Testis (tissue), 3 donors: ENCODE data around the gene CYS1. TPM values are rescaled to one million over a fixed set of nuclear protein-coding genes. Genes with fewer than 3 reads are reported as not detected.

Experiments
- DNase-seq: peaks from one replicate; pipeline ENCODE4 v3.0.0-alpha.2; 2019
- H3K27ac ChIP-seq, 2 donors: fragments of 200-600 bp; sonication (generic); one replicate each; pipeline ENCODE4 v1.5.1; 2019
- H3K27me3 ChIP-seq: fragments of 200-600 bp; sonication (generic); one replicate; pipeline ENCODE4 v1.5.1; 2019
- H3K36me3 ChIP-seq: fragments of 200-600 bp; sonication (generic); one replicate; pipeline ENCODE4 v1.5.1; 2017; ENCODE audit warnings: low read depth; ENCODE audit errors: missing control alignments
- H3K4me1 ChIP-seq: fragments of 200-600 bp; sonication (generic); one replicate; pipeline ENCODE4 v1.5.1; 2019
- H3K4me3 ChIP-seq, 2 donors: fragments of 200-600 bp; sonication (generic); one replicate each; pipeline ENCODE4 v1.5.1; 2017 to 2019
- H3K9me3 ChIP-seq: fragments of 200-600 bp; sonication (generic); one replicate; pipeline ENCODE4 v1.5.1; 2017
- CTCF ChIP-seq, 3 experiments: fragments of 450-650 bp in 2 of 3; fragments of 200-600 bp in 1 of 3; sonication (generic) in 1 of 3; IDR thresholded peaks; one replicate each; pipeline ENCODE4 v1.5.1; 2016 to 2019; ENCODE audit warnings: antibody characterized with exemption in 3 of 3, mild to moderate bottlenecking in 2 of 3, moderate library complexity in 1 of 3
- POLR2A ChIP-seq: fragments of 450-650 bp; IDR thresholded peaks from one replicate; pipeline ENCODE4 v1.6.1; 2017; ENCODE audit warnings: antibody characterized with exemption, mild to moderate bottlenecking, moderate library complexity
- WGBS, 2 donors: methylation state at CpG; one replicate each; pipeline ENCODE4 v1.1.5; 2018; 5-methylcytosine and 5-hydroxymethylcytosine counted together
- intact Hi-C: fragments of 100-400 bp; cut with DNase I; formaldehyde crosslinking; loops from one replicate; pipeline ENCODE4 v1.15.1; 2023; ENCODE audit warnings: low total_unique reads
- polyA plus RNA-seq: library from polyadenylated mRNA; stranded (reverse); fragments of 350-450 nt; fragmentation: Illumina TruSeq; extraction: RNeasy Lipid Tissue Mini Kit (QIAGEN cat#74804); gene quantifications from one replicate; pipeline ENCODE4 v1.2.3, GENCODE V29; 2014; ENCODE audit warnings: low read depth, low replicate concordance; ENCODE audit not compliant: insufficient read depth
- total RNA-seq, 2 donors: library from RNA; depleted of rRNA; stranded (reverse); fragments of >200 nt; gene quantifications; one replicate each; pipeline ENCODE4 v1.2.3, GENCODE V29; 2016

The CYS1 gene
- total and polyA plus RNA-seq, 3 donors from 2014 or later, result 3.7 to 5.5 (median 4.3) TPM

DNA sequence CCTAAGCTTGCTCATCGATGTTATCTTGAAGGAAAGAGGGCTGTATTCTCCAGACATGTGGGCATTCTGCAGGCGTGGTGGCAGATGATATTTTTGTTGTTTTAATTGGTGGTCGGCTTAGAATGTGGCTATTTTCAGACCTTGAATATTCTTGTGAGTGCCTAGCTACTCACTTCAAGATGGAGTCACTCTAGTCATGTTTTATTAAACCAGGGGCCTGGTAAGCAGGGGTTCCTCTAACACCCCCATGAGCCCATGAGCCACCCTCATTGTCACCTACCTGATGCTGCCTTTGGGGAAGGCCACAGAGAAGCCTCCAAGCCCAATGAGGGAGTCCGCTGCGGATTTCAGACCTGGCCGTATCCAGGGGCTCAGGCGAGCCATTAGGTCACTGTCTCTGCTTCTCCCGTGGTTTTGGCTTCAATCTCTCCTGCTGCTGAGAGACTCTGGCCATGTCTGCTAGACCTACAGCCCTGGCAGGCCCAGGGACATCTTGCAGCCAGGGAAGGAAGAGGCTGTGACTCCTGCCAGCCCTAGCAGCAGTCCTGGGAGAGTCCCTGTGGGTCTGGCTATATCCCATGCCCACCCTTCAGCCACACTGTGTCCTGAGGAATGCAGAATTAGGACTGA, 53.2 kb downstream of the CYS1 start:
- no peaks in the 10 kb centered on the region for H3K36me3 ChIP-seq
- no peak overlapping the region for H3K27ac ChIP-seq
- peaks cover 6% of the 10 kb centered on the region for H3K4me1 ChIP-seq
- TF ChIP-seq CTCF (IDR thresholded peaks at IDR 0.05) (no peak), POLR2A (no peak)
- H3K9me3 ChIP-seq, result no peaks in the 10 kb centered on the region
- no peak for DNase-seq
- no peaks in the 10 kb centered on the region for H3K27me3 ChIP-seq
- WGBS, 2 donors, result 86 to 90% methylated on average over 8 of the region's 8 CpGs
- intact Hi-C loops, result no loop called here
- no peak overlapping the region for H3K4me3 ChIP-seq

DNA sequence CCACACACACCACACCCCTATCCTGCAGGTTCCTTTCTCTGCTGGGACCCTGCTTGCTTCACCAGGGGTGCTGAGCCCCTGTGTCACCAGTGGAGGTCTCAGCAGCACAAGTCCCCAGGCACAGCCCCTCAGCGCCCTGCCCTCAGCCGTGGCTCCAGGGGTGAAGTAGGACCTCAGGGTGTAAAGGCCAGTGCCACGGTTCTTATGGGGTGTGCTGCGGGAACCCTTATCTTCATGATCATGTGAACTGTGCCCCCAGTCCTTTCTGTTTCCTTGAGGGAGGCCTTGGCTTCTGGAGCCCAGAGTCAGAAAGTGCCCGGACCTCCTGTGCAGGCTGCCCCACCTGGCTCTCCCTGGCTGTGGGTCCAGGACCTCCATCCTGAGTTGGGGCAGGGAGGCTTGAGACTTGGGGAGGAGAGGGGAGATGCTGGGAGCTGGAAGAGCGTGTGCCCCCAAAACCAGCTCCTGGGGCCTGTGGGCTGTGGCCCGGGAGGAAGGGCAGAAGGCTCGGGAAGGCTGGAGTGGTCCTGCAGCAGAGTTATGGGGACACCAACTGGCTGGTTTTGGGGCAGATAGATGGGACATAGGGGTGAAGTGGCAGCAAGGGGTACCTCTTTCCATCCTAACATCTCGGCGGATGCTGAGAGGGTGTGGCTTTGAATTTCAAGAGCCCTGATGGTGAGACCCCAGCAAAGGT, 57.1 kb downstream of the CYS1 start:
- 81 to 86% methylated on average over 6 to 10 of the region's 10 CpGs for WGBS, 2 donors
- Histone ChIP-seq H3K27ac (no peak overlapping the region), H3K4me3 (no peak overlapping the region), H3K36me3 (no peaks in the 10 kb centered on the region), H3K9me3 (no peaks in the 10 kb centered on the region), H3K27me3 (no peaks in the 10 kb centered on the region), H3K4me1 (no peaks in the 10 kb centered on the region)
- no peak for TF ChIP-seq CTCF (IDR thresholded peaks at IDR 0.05)
- no peak for TF ChIP-seq POLR2A
- DNase-seq, result no peak
- intact Hi-C loops, result no loop called here

DNA sequence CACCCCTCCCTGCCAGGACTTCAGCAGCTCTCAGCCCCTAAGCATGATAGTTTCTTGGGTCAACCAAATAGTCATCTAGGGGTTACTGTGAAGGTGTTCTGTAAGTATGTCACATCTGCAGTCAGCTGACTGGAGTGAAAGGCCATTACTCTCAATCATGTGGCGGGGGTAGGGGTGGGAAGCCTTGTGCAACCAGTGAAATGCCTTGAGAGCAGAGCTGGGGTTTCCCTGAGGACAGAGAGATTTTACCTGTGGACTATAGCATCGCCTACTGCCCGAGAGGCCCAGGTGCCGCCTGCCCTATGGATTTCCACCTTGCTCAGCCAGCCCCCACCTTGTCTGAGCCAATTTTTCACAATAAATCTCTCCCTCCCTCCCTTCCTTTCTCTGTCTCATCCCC, 57.8 kb downstream of the CYS1 start:
- Histone ChIP-seq H3K27ac (no peak overlapping the region), H3K4me1 (no peaks in the 10 kb centered on the region), H3K4me3 (no peak overlapping the region), H3K36me3 (no peaks in the 10 kb centered on the region), H3K9me3 (no peaks in the 10 kb centered on the region), H3K27me3 (no peaks in the 10 kb centered on the region)
- DNase-seq, result no peak
- TF ChIP-seq POLR2A (no peak), CTCF (IDR thresholded peaks at IDR 0.05) (no peak)
- intact Hi-C loops, result no loop called here
- 94 to 95% methylated on average over 4 of the region's 4 CpGs for WGBS, 2 donors

GRCh38 chr2:10022041-10022421, 58.2 kb downstream of the CYS1 start:
- TF ChIP-seq CTCF (IDR thresholded peaks at IDR 0.05) (no peak), POLR2A (no peak)
- Histone ChIP-seq H3K27me3 (no peaks in the 10 kb centered on the region), H3K9me3 (no peaks in the 10 kb centered on the region), H3K36me3 (no peaks in the 10 kb centered on the region), H3K4me3 (no peak overlapping the region), H3K4me1 (no peaks in the 10 kb centered on the region), H3K27ac (no peak overlapping the region)
- intact Hi-C loops, result no loop called here
- no peak for DNase-seq
- 87 to 96% methylated on average over 4 to 13 of the region's 16 CpGs for WGBS, 2 donors
